Esophagus squamous epithelium (tissue), 5 donors: ENCODE data around the gene PDAP1. TPM values are rescaled to one million over a fixed set of nuclear protein-coding genes. Genes with fewer than 3 reads are reported as not detected.

Experiments used
- DNase-seq: peaks from one replicate; lab custom pipeline; 2025; lab: John Stamatoyannopoulos, UW
- H3K27ac ChIP-seq, 4 donors: fragments of 200-600 bp; sonication (generic); one replicate each; pipeline ENCODE4 v1.5.1; 2016 to 2019; ENCODE audit warnings: mild to moderate bottlenecking in 1 of 4
- H3K27me3 ChIP-seq, 4 donors: fragments of 200-600 bp; sonication (generic); 1 replicate in 3 of 4; 2 replicates in 1 of 4; pipeline versions ENCODE4 v1.5.1 to v1.6.0; 2017 to 2021; ENCODE audit warnings: antibody characterized with exemption in 1 of 4
- H3K36me3 ChIP-seq, 3 donors: fragments of 200-600 bp; sonication (generic); one replicate each; pipeline ENCODE4 v1.5.1; 2016 to 2019
- H3K4me1 ChIP-seq, 3 donors: fragments of 200-600 bp; sonication (generic); one replicate each; pipeline ENCODE4 v1.5.1; 2017 to 2019
- H3K4me3 ChIP-seq, 4 donors: fragments of 200-600 bp; sonication (generic); 1 replicate in 3 of 4; 2 replicates in 1 of 4; pipeline ENCODE4 v1.5.1; 2016 to 2019; ENCODE audit warnings: mild to moderate bottlenecking in 2 of 4, moderate library complexity in 1 of 4
- H3K9me3 ChIP-seq, 3 donors: fragments of 200-600 bp; sonication (generic); one replicate each; pipeline ENCODE4 v1.5.1; 2016 to 2019
- POLR2A ChIP-seq, 4 donors: fragments of 450-650 bp; IDR thresholded peaks; one replicate each; pipeline ENCODE4 v1.6.1; 2017; ENCODE audit warnings: antibody characterized with exemption in 4 of 4, mild to moderate bottlenecking in 4 of 4, moderate library complexity in 3 of 4
- WGBS, 2 donors: methylation state at CpG; one replicate each; pipeline ENCODE4 v1.1.5; 2018; 5-methylcytosine and 5-hydroxymethylcytosine counted together
- intact Hi-C: fragments of 100-400 bp; cut with DNase I; formaldehyde crosslinking; loops from one replicate; pipeline ENCODE4 v1.15.0; 2022
- total RNA-seq, 4 donors: library from RNA; depleted of rRNA; stranded (reverse); fragments of >200 nt; gene quantifications; one replicate each; pipeline ENCODE4 v1.1.0, GENCODE V29; 2016
- TF ChIP-seq, protein P1 (sequence below), 6 experiments: fragments of 450-650 bp in 4 of 6; fragments of 200-600 bp in 2 of 6; sonication (generic) in 2 of 6; IDR thresholded peaks; one replicate each; pipeline ENCODE4 v1.5.1; 2016 to 2019; ENCODE audit warnings: antibody characterized with exemption in 6 of 6, mild to moderate bottlenecking in 4 of 6, moderate library complexity in 4 of 6
- donor health status: DM: yes; HTN: yes; CAD: no.

PDAP1 gene
- total RNA-seq, 4 donors from 2014 or later, result 79.2 to 120 (median 98.3) TPM

DNA sequence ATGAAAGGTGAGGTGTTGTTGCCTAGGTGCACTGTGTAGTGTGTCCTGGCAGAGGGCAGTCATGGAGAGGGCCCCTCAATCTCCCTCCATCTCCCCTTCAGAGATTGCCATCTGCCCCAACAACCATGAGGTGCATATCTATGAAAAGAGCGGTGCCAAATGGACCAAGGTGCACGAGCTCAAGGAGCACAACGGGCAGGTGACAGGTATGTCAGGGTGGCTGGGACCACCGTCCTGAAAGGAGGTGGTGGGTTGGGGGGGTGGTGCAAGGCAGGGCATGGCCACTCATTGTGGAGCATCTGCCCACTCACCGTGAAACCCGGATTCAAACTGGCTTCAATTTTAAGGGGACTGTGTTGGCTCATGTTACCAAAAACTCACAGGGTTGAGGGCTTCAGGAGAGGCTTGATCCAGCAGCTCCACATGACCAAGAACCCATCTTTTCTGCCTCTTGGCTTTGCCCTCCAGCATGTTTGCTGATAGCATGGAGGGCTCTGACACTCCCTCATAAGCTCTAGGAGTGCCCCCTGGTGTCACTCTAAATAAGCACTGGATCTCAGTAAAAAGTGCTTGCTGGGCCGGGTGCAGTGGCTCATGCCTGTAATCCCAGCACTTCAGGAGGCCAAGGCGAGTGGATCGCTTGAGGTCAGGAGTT, 21.7 kb downstream of the PDAP1 start:
- no peak overlapping the region for H3K27ac ChIP-seq
- intact Hi-C loops, result no loop called here
- H3K4me1 ChIP-seq, result peaks cover 0 to 10% (median under 1%) of the 10 kb centered on the region in 3 donors
- H3K27me3 ChIP-seq, result no peaks in the 10 kb centered on the region
- H3K36me3 ChIP-seq, result peaks cover 11 to 64% (median 43%) of the 10 kb centered on the region in 3 donors
- no peak overlapping the region for H3K4me3 ChIP-seq
- H3K9me3 ChIP-seq, result no peaks in the 10 kb centered on the region
- TF ChIP-seq, protein P1, sequence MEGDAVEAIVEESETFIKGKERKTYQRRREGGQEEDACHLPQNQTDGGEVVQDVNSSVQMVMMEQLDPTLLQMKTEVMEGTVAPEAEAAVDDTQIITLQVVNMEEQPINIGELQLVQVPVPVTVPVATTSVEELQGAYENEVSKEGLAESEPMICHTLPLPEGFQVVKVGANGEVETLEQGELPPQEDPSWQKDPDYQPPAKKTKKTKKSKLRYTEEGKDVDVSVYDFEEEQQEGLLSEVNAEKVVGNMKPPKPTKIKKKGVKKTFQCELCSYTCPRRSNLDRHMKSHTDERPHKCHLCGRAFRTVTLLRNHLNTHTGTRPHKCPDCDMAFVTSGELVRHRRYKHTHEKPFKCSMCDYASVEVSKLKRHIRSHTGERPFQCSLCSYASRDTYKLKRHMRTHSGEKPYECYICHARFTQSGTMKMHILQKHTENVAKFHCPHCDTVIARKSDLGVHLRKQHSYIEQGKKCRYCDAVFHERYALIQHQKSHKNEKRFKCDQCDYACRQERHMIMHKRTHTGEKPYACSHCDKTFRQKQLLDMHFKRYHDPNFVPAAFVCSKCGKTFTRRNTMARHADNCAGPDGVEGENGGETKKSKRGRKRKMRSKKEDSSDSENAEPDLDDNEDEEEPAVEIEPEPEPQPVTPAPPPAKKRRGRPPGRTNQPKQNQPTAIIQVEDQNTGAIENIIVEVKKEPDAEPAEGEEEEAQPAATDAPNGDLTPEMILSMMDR (IDR thresholded peaks at IDR 0.05), result peak in 3 of 6 experiments; percentile 20 to 30 (median 21)
- no peak for TF ChIP-seq POLR2A (IDR thresholded peaks at IDR 0.05)
- 87 to 93% methylated on average over 8 of the region's 9 CpGs for WGBS, 2 donors
- no peak for DNase-seq

GRCh38 chr7:99385564-99385963, 22.8 kb downstream of the PDAP1 start:
- H3K4me3 ChIP-seq, result no peak overlapping the region
- 60% methylated on average over 1 of the region's 8 CpGs; no CpG with 5 or more reads in 1 of the 2 donors for WGBS, 2 donors
- H3K27ac ChIP-seq, result no peak overlapping the region
- H3K27me3 ChIP-seq, result no peaks in the 10 kb centered on the region
- intact Hi-C loops, result no loop called here
- H3K4me1 ChIP-seq, result peaks cover 9 to 20% (median 12%) of the 10 kb centered on the region in 3 donors
- DNase-seq, result no peak
- H3K36me3 ChIP-seq, result peaks cover 7 to 53% (median 32%) of the 10 kb centered on the region in 3 donors
- TF ChIP-seq, protein P1 (IDR thresholded peaks at IDR 0.05), result no peak
- TF ChIP-seq POLR2A (IDR thresholded peaks at IDR 0.05), result no peak
- no peaks in the 10 kb centered on the region for H3K9me3 ChIP-seq

- 90% methylated on average over 3 to 4 of the region's 4 CpGs for WGBS, 2 donors
- Histone ChIP-seq H3K36me3 (peaks cover 7 to 42% (median 25%) of the 10 kb centered on the region in 3 donors), H3K27me3 (no peaks in the 10 kb centered on the region), H3K27ac (no peak overlapping the region), H3K4me1 (peaks cover 18 to 31% (median 23%) of the 10 kb centered on the region in 3 donors), H3K9me3 (no peaks in the 10 kb centered on the region), H3K4me3 (no peak overlapping the region)
- TF ChIP-seq POLR2A (IDR thresholded peaks at IDR 0.05), result no peak
- TF ChIP-seq, protein P1 (IDR thresholded peaks at IDR 0.05), result no peak
- intact Hi-C loops, result no loop called here
- no peak for DNase-seq
These were observed 23.9 kb downstream of the PDAP1 start for GRCh38 chr7:99384523-99384922.

DNA sequence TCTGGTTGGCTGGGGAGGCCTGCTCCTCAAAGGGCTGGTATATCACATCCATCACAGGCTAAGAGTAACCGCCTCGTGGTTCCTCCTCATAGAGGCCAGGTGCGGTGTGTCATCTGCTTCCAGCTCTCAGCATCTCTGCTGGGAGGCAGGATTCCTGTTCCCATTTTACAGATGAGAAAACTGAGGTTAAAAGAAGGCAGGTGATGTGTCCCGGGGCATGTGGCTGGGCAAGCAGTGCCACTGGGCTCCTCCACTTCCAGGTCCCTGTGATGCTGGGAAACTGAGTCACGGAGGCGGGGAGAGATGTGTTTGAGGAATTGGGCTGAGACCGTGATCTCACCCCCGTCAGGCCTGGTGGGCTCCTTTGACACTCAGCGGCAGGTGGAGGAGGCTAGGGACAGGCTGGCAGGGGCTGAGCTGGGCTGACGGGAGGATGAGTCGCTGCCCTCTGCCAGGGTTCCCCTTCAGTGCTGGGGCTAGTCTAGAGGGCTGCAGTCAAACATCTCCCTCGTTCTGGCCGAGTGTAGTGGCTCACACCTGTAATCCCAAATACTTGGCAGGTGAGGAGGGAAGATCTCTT, 24.5 kb downstream of the PDAP1 start:
- H3K9me3 ChIP-seq, result no peaks in the 10 kb centered on the region
- no peak for DNase-seq
- no peak overlapping the region for H3K27ac ChIP-seq
- H3K4me3 ChIP-seq, result no peak overlapping the region
- TF ChIP-seq, protein P1 (IDR thresholded peaks at IDR 0.05), result no peak
- no peaks in the 10 kb centered on the region for H3K27me3 ChIP-seq
- 74 to 100% methylated on average over 5 to 7 of the region's 13 CpGs for WGBS, 2 donors
- H3K4me1 ChIP-seq, result peaks cover 24 to 37% (median 27%) of the 10 kb centered on the region in 3 donors
- intact Hi-C loops, result no loop called here
- peaks cover 7 to 36% (median 18%) of the 10 kb centered on the region in 3 donors for H3K36me3 ChIP-seq

GRCh38 chr7:99383203-99383602, 25.2 kb downstream of the PDAP1 start:
- intact Hi-C loops, result no loop called here
- peaks cover 4 to 29% (median 15%) of the 10 kb centered on the region in 3 donors for H3K36me3 ChIP-seq
- H3K4me3 ChIP-seq, result no peak overlapping the region
- TF ChIP-seq POLR2A (IDR thresholded peaks at IDR 0.05), result no peak
- TF ChIP-seq, protein P1 (IDR thresholded peaks at IDR 0.05), result no peak
- peaks cover 24 to 44% (median 31%) of the 10 kb centered on the region in 3 donors for H3K4me1 ChIP-seq
- WGBS, 2 donors, result 87 to 90% methylated on average over 10 of the region's 10 CpGs
- DNase-seq, result no peak
- no peaks in the 10 kb centered on the region for H3K27me3 ChIP-seq
- no peak overlapping the region for H3K27ac ChIP-seq
- H3K9me3 ChIP-seq, result no peaks in the 10 kb centered on the region
